Spleen (tissue), 7 donors: Measurements from ENCODE around the gene FOXP1.

ENCODE experiments used
- CTCF ChIP-seq, 11 experiments: fragments of 200-600 bp in 7 of 11; fragments of 450-650 bp in 4 of 11; sonication (generic) in 4 of 11; IDR thresholded peaks in 8 of 11; conservative IDR thresholded peaks in 3 of 11; 1 replicate in 7 of 11; 2 replicates in 4 of 11; pipeline versions ENCODE4 v1.4.0 to v1.8.0; 2016 to 2021; ENCODE audit warnings: antibody characterized with exemption in 11 of 11, inconsistent platforms in 4 of 11, mild to moderate bottlenecking in 1 of 11
- POLR2A ChIP-seq, 3 donors: fragments of 450-650 bp; IDR thresholded peaks; one replicate each; pipeline ENCODE4 v1.5.1; 2017; ENCODE audit warnings: antibody characterized with exemption in 3 of 3, mild to moderate bottlenecking in 1 of 3
- POLR2AphosphoS5 ChIP-seq, 3 donors: sonication (generic); formaldehyde crosslinking; IDR thresholded peaks; one replicate each; pipeline ENCODE4 v1.5.1; 2017; ENCODE audit warnings: antibody characterized with exemption in 3 of 3
- donor health status: DM: no; HTN: no; CAD: no; lungs with moderate emphysema.
- donor health status: DM: no; HTN: no; CAD: no.
- donor health status: DM: no; HTN: no; CAD: no.

- TF ChIP-seq CTCF (IDR thresholded peaks at IDR 0.05 in 8 of 11, conservative IDR thresholded peaks at IDR 0.05 in 3 of 11) = no peak
- no peak for TF ChIP-seq POLR2AphosphoS5 (IDR thresholded peaks at IDR 0.05)
- TF ChIP-seq POLR2A (IDR thresholded peaks at IDR 0.05) = no peak
Observed at GRCh38 chr3:71454512-71455403, 128.8 kb downstream of the FOXP1 start.
